ENCODE measurements around the gene TMPRSS13.
"Not testable (repeated sequence)": the region's sequence is repeated elsewhere in the genome, so short reads cannot be mapped to it uniquely, and the experiment has no call there.

Gene TMPRSS13

GRCh38 chr11:117870103-117870952 lies 58.9 kb downstream of the TMPRSS13 start:
- no peak overlapping the region for H3K27ac ChIP-seq
- TF ChIP-seq CTCF (IDR thresholded peaks at IDR 0.05), result no peak
- TF ChIP-seq ZFX (IDR thresholded peaks at IDR 0.05; ENCODE audit: borderline replicate concordance), result no peak

GRCh38 chr11:117869604-117870003 lies 59.6 kb downstream of the TMPRSS13 start:
- TF ChIP-seq CTCF (IDR thresholded peaks at IDR 0.05) (no peak), ZFX (IDR thresholded peaks at IDR 0.05; ENCODE audit: borderline replicate concordance) (no peak)
- H3K27ac ChIP-seq, result no peak overlapping the region

GRCh38 chr11:117868815-117869561 lies 60.2 kb downstream of the TMPRSS13 start:
- H3K27ac ChIP-seq, result no peak overlapping the region
- TF ChIP-seq CTCF (IDR thresholded peaks at IDR 0.05) (no peak), ZFX (IDR thresholded peaks at IDR 0.05; ENCODE audit: borderline replicate concordance) (no peak)

- TF ChIP-seq CTCF (IDR thresholded peaks at IDR 0.05), result no peak
- no peak for TF ChIP-seq ZFX (IDR thresholded peaks at IDR 0.05; ENCODE audit: borderline replicate concordance)
- H3K27ac ChIP-seq, result no peak overlapping the region
These were observed 61.1 kb downstream of the TMPRSS13 start for GRCh38 chr11:117868088-117868487.

GRCh38 chr11:117866526-117866925 lies 62.7 kb downstream of the TMPRSS13 start:
- no peak for TF ChIP-seq ZFX (IDR thresholded peaks at IDR 0.05; ENCODE audit: borderline replicate concordance)
- no peak for TF ChIP-seq CTCF (IDR thresholded peaks at IDR 0.05)
- no peak overlapping the region for H3K27ac ChIP-seq

GRCh38 chr11:117865546-117865945 lies 63.7 kb downstream of the TMPRSS13 start:
- H3K27ac ChIP-seq, result not testable (repeated sequence)

GRCh38 chr11:117863383-117863782 lies 65.8 kb downstream of the TMPRSS13 start:
- no peak overlapping the region for H3K27ac ChIP-seq
- TF ChIP-seq ZFX (IDR thresholded peaks at IDR 0.05; ENCODE audit: borderline replicate concordance) (no peak), CTCF (IDR thresholded peaks at IDR 0.05) (no peak)

All from 22Rv1 (cell line).